Peyer's patch (tissue), 4 donors: ENCODE measurements around the gene CT47B1. TPM values are rescaled to one million over a fixed set of nuclear protein-coding genes. Genes with fewer than 3 reads are reported as not detected.
"Not testable (repeated sequence)": the region's sequence is repeated elsewhere in the genome, so short reads cannot be mapped to it uniquely, and the experiment has no call there.

Experiments
- DNase-seq, 3 donors: peaks; one replicate each; pipeline ENCODE4 v3.0.0-alpha.2; 2017 to 2019
- H3K27ac ChIP-seq, 4 donors: fragments of 200-600 bp; sonication (generic); one replicate each; pipeline ENCODE4 v1.5.1; 2016 to 2019
- H3K27me3 ChIP-seq, 2 donors: fragments of 200-600 bp; sonication (generic); one replicate each; pipeline ENCODE4 v1.5.1; 2019
- H3K36me3 ChIP-seq, 3 donors: fragments of 200-600 bp; sonication (generic); one replicate each; pipeline ENCODE4 v1.5.1; 2016 to 2019
- H3K4me1 ChIP-seq, 4 donors: fragments of 200-600 bp; sonication (generic); one replicate each; pipeline ENCODE4 v1.5.1; 2016 to 2019
- H3K4me3 ChIP-seq, 4 donors: fragments of 200-600 bp; sonication (generic); 1 replicate in 3 of 4; 2 replicates in 1 of 4; pipeline ENCODE4 v1.5.1; 2016 to 2019; ENCODE audit warnings: mild to moderate bottlenecking in 1 of 4
- H3K9me3 ChIP-seq, 4 donors: fragments of 200-600 bp; sonication (generic); one replicate each; pipeline ENCODE4 v1.5.1; 2016 to 2019; ENCODE audit warnings: mild to moderate bottlenecking in 1 of 4
- POLR2A ChIP-seq, 2 donors: fragments of 450-650 bp; IDR thresholded peaks; one replicate each; pipeline ENCODE4 v1.5.1; 2017; ENCODE audit warnings: antibody characterized with exemption in 2 of 2, mild to moderate bottlenecking in 2 of 2, moderate library complexity in 2 of 2
- total RNA-seq, 4 donors: library from RNA; depleted of rRNA; stranded (reverse); fragments of >200 nt; gene quantifications; one replicate each; pipeline ENCODE4 v1.1.0, GENCODE V29; 2016
- TF ChIP-seq, protein P1 (sequence below), 6 experiments: fragments of 450-650 bp in 4 of 6; fragments of 200-600 bp in 2 of 6; sonication (generic) in 1 of 6; IDR thresholded peaks; one replicate each; pipeline ENCODE4 v1.5.1; 2017 to 2019; ENCODE audit warnings: antibody characterized with exemption in 6 of 6, mild to moderate bottlenecking in 3 of 6, moderate library complexity in 1 of 6

CT47B1 gene
- total RNA-seq: not detected

GRCh38 chrX:120875766-120876165 is at the start of gene CT47B1:
TSS of gene CT47B1 (minus strand) at chrX:120875866. CDS start at chrX:120875670, 196 bp downstream.
- H3K9me3 ChIP-seq, DNase-seq, H3K27me3 ChIP-seq, H3K4me3 ChIP-seq, H3K4me1 ChIP-seq, H3K27ac ChIP-seq, H3K36me3 ChIP-seq: not testable (repeated sequence)

DNA sequence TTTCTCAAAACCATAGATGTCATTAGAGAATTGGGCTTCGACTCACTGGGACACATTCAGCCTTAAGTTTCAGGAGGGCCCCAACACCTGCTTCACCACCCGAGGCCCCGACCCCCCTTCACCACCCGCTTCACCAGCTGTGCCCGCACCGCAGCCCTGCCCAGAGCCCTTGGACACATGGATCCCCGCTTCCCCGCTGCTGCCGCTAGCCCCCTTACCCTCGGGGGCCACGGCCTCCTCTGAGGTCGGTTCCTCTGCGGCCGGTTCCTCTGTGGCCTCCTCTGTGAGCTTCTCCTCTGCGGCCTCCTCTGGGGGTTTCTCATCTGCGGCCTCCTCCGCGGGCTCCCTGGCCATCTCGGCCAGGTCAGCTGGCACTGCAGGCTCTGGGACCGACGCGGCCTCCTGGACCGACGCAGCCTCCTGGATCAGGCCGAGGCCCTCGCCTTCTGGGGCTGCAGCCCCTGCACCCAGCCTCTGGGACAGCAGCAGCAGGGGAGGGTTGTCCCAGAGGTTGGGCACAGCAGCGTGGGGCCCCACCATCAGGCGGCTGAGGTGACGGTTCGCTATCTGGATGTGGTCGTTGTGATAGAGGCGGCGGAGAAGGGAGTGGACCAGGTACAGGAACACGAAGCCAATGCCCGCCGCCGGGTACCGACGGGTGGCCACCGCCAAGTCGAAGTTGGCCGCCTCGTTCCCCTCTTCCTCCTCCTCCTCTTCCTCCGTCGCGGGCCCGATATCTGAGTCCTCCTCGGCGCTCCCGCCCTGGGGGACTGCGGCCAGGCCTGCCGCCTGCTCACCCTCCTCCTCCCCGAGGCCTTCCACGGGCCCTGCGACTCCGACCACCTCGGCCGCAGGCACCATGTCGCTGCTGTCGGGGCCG is 748 bp downstream of the CT47B1 start:
- H3K9me3 ChIP-seq: no peaks in the 10 kb centered on the region
- no peak overlapping the region for H3K4me3 ChIP-seq
- H3K27ac ChIP-seq: no peak overlapping the region
- DNase-seq: no peak
- no peaks in the 10 kb centered on the region for H3K36me3 ChIP-seq
- no peaks in the 10 kb centered on the region for H3K27me3 ChIP-seq
- no peaks in the 10 kb centered on the region for H3K4me1 ChIP-seq
- TF ChIP-seq, protein P1, sequence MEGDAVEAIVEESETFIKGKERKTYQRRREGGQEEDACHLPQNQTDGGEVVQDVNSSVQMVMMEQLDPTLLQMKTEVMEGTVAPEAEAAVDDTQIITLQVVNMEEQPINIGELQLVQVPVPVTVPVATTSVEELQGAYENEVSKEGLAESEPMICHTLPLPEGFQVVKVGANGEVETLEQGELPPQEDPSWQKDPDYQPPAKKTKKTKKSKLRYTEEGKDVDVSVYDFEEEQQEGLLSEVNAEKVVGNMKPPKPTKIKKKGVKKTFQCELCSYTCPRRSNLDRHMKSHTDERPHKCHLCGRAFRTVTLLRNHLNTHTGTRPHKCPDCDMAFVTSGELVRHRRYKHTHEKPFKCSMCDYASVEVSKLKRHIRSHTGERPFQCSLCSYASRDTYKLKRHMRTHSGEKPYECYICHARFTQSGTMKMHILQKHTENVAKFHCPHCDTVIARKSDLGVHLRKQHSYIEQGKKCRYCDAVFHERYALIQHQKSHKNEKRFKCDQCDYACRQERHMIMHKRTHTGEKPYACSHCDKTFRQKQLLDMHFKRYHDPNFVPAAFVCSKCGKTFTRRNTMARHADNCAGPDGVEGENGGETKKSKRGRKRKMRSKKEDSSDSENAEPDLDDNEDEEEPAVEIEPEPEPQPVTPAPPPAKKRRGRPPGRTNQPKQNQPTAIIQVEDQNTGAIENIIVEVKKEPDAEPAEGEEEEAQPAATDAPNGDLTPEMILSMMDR (IDR thresholded peaks at IDR 0.05): no peak
- TF ChIP-seq POLR2A (IDR thresholded peaks at IDR 0.05): no peak

DNA sequence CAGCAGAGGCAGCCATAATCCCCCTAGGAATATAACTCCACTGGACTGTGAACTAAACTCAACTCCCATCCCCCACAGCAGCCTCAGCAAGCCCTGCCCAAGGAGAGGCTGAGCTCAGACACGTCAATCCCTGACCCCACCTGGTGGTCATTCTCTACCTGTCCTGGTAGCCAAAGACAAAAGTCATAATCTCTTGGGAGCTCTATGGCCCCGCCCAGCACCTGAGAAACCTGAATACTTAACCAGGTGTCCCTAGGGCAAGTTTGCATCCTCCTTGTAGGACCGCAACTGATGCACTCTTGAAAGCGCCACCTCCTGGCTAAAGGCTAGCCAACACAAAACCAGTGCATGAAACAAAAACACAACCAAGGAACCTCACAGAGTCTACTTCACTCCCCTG is 18.4 kb downstream of the CT47B1 start:
- no peak for DNase-seq
- TF ChIP-seq, protein P1 (IDR thresholded peaks at IDR 0.05): no peak
- no peak for TF ChIP-seq POLR2A (IDR thresholded peaks at IDR 0.05)
- no peak overlapping the region for H3K4me3 ChIP-seq
- no peaks in the 10 kb centered on the region for H3K27me3 ChIP-seq
- H3K27ac ChIP-seq: no peak overlapping the region
- H3K4me1 ChIP-seq: no peaks in the 10 kb centered on the region
- no peaks in the 10 kb centered on the region for H3K9me3 ChIP-seq
- no peaks in the 10 kb centered on the region for H3K36me3 ChIP-seq

DNA sequence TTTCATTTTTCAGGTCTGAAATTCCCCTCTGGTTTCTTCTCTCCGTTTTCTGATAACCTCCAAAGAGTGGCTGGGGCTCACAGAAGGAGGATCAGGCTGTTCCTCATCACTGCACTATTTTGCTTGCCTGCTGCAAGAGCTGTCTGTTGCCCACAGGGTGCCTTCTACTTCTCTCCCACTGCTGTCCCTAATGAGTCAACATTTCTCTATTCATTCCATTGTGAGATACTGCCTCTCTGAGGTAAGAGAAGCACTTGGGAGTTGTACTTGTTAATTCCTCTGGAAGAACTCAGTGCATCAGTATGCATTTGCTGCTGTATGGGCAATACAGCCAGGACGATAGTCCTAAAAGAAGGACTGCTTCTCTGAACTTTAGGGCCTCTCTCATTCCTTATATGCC is 34.8 kb downstream of the CT47B1 start:
- Histone ChIP-seq H3K27ac (no peak overlapping the region), H3K4me1 (no peaks in the 10 kb centered on the region), H3K4me3 (no peak overlapping the region), H3K9me3 (no peaks in the 10 kb centered on the region), H3K27me3 (no peaks in the 10 kb centered on the region), H3K36me3 (no peaks in the 10 kb centered on the region)
- TF ChIP-seq POLR2A (IDR thresholded peaks at IDR 0.05): no peak
- TF ChIP-seq, protein P1 (IDR thresholded peaks at IDR 0.05): no peak
- no peak for DNase-seq

- Histone ChIP-seq H3K9me3 (no peaks in the 10 kb centered on the region), H3K4me3 (no peak overlapping the region), H3K27me3 (no peaks in the 10 kb centered on the region), H3K36me3 (no peaks in the 10 kb centered on the region), H3K27ac (no peak overlapping the region), H3K4me1 (no peaks in the 10 kb centered on the region)
- TF ChIP-seq POLR2A (IDR thresholded peaks at IDR 0.05): no peak
- TF ChIP-seq, protein P1 (IDR thresholded peaks at IDR 0.05): no peak
- no peak for DNase-seq
Measured at GRCh38 chrX:120839491-120839890, 36.2 kb downstream of the CT47B1 start.

GRCh38 chrX:120827213-120827612 is 48.5 kb downstream of the CT47B1 start:
- not testable (repeated sequence) for DNase-seq, H3K4me3 ChIP-seq, H3K27ac ChIP-seq, H3K27me3 ChIP-seq, H3K36me3 ChIP-seq, H3K4me1 ChIP-seq, H3K9me3 ChIP-seq
